ENCODE data around the gene ZFHX3. TPM values are rescaled to one million over a fixed set of nuclear protein-coding genes. Genes with fewer than 3 reads are reported as not detected.

ZFHX3 gene
- total and polyA plus RNA-seq, 10 of the 15 experiments (the other 5 are each of a cell fraction or from before 2014, with no cell fraction given), result 0.68 to 8.6 (median 2.0) TPM

DNA sequence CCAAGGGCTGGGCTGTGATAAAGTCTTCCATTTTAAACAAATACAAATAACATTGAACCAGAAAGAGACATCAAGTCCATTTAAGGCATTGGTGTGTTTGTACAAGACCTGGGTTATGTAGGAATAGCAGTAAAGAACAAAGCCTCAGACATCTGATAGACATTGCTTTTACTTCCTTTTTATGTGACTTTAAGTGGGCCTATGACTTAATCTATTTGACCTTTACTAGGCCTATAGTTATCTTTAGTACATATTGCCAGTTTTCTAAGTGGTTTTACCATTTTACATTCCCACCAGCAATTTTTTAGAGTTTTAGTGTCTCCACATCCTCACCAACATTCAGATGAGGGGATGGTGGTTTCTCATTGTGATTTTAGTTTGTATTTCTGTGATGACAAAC lies 298.8 kb downstream of the ZFHX3 start:
- DNase-seq (ENCODE audit: low read depth, low spot score), result no peak
- ChIA-PET SMC1A (ENCODE audit: uncharacterized antibody, unreplicated experiment) (interaction anchor here (1.1 kb wide), 1 partner anchor 21 kb away, joined by 3 read pairs; no protein-coding TSS in a partner anchor), POLR2A (no interaction called here), RAD21 (ENCODE audit: unreplicated experiment) (no interaction called here), CTCF (no interaction called here)
- in situ Hi-C loops (cut with MboI) (no loop called here), intact Hi-C loops (cut with micrococcal nuclease; ENCODE audit: unreplicated experiment) (no loop called here)
- H4K20me1 ChIP-seq (ENCODE audit: control insufficient read depth, insufficient read depth), result no peaks in the 10 kb centered on the region
- H3K4me2 ChIP-seq (ENCODE audit: control insufficient read depth, insufficient read depth), result no peak overlapping the region
- no peak overlapping the region for H3K27ac ChIP-seq (ENCODE audit: control insufficient read depth, insufficient read depth)
- no peak for TF ChIP-seq ZZZ3 (IDR thresholded peaks at IDR 0.05; ENCODE audit: control insufficient read depth, insufficient read length, low read depth)
- TF ChIP-seq NR2F1 (conservative IDR thresholded peaks at IDR 0.05), result 0 out of 2 replicates have a peak, but pooled peaks have one; percentile 12
- no peak for TF ChIP-seq STAT1 (conservative IDR thresholded peaks at IDR 0.05)
- no peak for TF ChIP-seq CBFB (IDR thresholded peaks at IDR 0.05; ENCODE audit: low read depth)
- H2AFZ ChIP-seq (ENCODE audit: control insufficient read depth, low read depth, low read length), result no peak overlapping the region
- no peak overlapping the region for H3K4me3 ChIP-seq
- no peak for ATAC-seq
- no peak overlapping the region for H3K9ac ChIP-seq (ENCODE audit: control insufficient read depth, insufficient read depth, low read length)
- no TSS peak for BruUV-seq (replicated peaks)
- peaks cover 4% of the 10 kb centered on the region; the same call in 1 of the 2 replicates for H3K4me1 ChIP-seq (ENCODE audit: control insufficient read depth, insufficient read depth, low read length)
- no peaks in the 10 kb centered on the region for H3K9me3 ChIP-seq (replicated peaks; ENCODE audit: control insufficient read depth, insufficient read depth, low read length)
- FAIRE-seq, result no peak
- H3K79me2 ChIP-seq (ENCODE audit: control insufficient read depth, insufficient read depth, low read length), result no peaks in the 10 kb centered on the region
- no peaks in the 10 kb centered on the region for H3K27me3 ChIP-seq (replicated peaks in 1 of 2; ENCODE audit: control insufficient read depth in 2 of 2, insufficient read depth in 2 of 2, low read length in 1 of 2)
- no peaks in the 10 kb centered on the region for H3K36me3 ChIP-seq (ENCODE audit: control insufficient read depth in 2 of 2, insufficient read depth in 2 of 2, low read length in 1 of 2)

DNA sequence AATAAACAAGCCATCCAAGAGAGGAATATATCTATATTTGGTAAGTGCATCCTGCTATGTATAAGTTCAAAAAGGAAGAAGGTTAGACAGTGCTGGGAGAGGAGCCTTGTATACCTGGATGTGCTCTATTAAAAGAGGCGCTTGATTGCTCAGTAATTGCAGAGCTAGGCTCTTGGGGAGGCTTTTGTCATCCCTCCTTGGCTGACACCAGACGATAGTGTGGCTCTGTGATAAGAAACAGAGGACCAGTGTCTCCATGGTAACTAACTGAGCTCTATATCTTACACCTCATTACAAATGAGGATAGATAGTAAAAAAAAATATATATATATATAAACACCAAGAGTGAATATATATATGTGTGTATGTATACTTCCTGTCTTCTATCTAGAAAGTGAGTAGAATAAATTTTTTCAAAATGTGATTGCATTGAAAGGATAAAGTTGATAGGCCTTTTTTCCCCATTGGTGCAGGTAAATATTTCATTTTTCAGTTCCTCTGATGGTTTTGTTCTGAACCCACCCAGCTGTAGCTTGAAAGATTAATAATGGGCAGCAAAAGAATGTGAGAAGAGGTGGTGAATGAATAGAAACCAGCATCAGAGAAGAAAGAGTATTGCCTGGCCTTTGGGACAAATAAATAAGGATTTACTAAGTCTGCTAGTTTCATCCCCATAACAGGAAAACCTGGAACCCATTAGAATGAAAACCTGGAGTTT lies 303.7 kb downstream of the ZFHX3 start:
- H3K36me3 ChIP-seq (ENCODE audit: control insufficient read depth in 2 of 2, insufficient read depth in 2 of 2, low read length in 1 of 2), result no peaks in the 10 kb centered on the region
- ChIA-PET RAD21 (ENCODE audit: unreplicated experiment) (interaction anchor here (1.5 to 1.6 kb wide), 2 partner anchors 43 to 86 kb away, joined by 4 to 7 read pairs; no protein-coding TSS in a partner anchor), POLR2A (no interaction called here), CTCF (interaction anchor here (0.6 to 1.2 kb wide), 3 partner anchors 16 to 43 kb away, joined by 3 to 5 read pairs (median 4); no protein-coding TSS in a partner anchor), SMC1A (ENCODE audit: uncharacterized antibody, unreplicated experiment) (interaction anchor here (0.6 to 1.3 kb wide), 5 partner anchors 9 to 826 kb away, joined by 3 to 4 read pairs (median 4); no protein-coding TSS in a partner anchor)
- no TSS peak for BruUV-seq (replicated peaks)
- WGBS (ENCODE audit: insufficient coverage, insufficient replicate concordance, low lambda C conversion rate, missing lambda C conversion rate), result 90% methylated on average over 2 of the region's 2 CpGs
- DNase-seq (ENCODE audit: low read depth, low spot score) (no peak), FAIRE-seq (no peak), ATAC-seq (peak; percentile 70)
- H3K4me2 ChIP-seq (ENCODE audit: control insufficient read depth, insufficient read depth), result 0 out of 2 replicates have a peak overlapping the region, but pooled peaks have one; percentile 0
- H3K4me3 ChIP-seq, result no peak overlapping the region
- peaks cover 11% of the 10 kb centered on the region; the same call in 1 of the 2 replicates for H3K4me1 ChIP-seq (ENCODE audit: control insufficient read depth, insufficient read depth, low read length)
- in situ Hi-C loops (cut with MboI), result no loop called here
- H4K20me1 ChIP-seq (ENCODE audit: control insufficient read depth, insufficient read depth), result no peaks in the 10 kb centered on the region
- no peak overlapping the region for H3K27ac ChIP-seq (ENCODE audit: control insufficient read depth, insufficient read depth)
- intact Hi-C loops (cut with micrococcal nuclease; ENCODE audit: unreplicated experiment), result no loop called here
- no peaks in the 10 kb centered on the region for H3K27me3 ChIP-seq (replicated peaks in 1 of 2; ENCODE audit: control insufficient read depth in 2 of 2, insufficient read depth in 2 of 2, low read length in 1 of 2)
- no peak overlapping the region for H2AFZ ChIP-seq (ENCODE audit: control insufficient read depth, low read depth, low read length)
- no peaks in the 10 kb centered on the region for H3K9me3 ChIP-seq (replicated peaks; ENCODE audit: control insufficient read depth, insufficient read depth, low read length)
- H3K79me2 ChIP-seq (ENCODE audit: control insufficient read depth, insufficient read depth, low read length), result no peaks in the 10 kb centered on the region
- no peak overlapping the region for H3K9ac ChIP-seq (ENCODE audit: control insufficient read depth, insufficient read depth, low read length)
- TF ChIP-seq TARDBP (IDR thresholded peaks at IDR 0.05; ENCODE audit: borderline replicate concordance) (no peak), YBX1 (IDR thresholded peaks at IDR 0.05) (no peak), RBBP5 (conservative IDR thresholded peaks at IDR 0.05) (no peak), MTA2 (IDR thresholded peaks at IDR 0.05; ENCODE audit: low read depth) (no peak), BMI1 (IDR thresholded peaks at IDR 0.05; ENCODE audit: borderline replicate concordance) (no peak), TBL1XR1 (IDR thresholded peaks at IDR 0.05; ENCODE audit: low read depth, low read length) (no peak), ESRRA (IDR thresholded peaks at IDR 0.05; ENCODE audit: low read length) (no peak), STAT3 (IDR thresholded peaks at IDR 0.05; ENCODE audit: low read depth, low read length) (no peak)
- TF ChIP-seq, protein P1, sequence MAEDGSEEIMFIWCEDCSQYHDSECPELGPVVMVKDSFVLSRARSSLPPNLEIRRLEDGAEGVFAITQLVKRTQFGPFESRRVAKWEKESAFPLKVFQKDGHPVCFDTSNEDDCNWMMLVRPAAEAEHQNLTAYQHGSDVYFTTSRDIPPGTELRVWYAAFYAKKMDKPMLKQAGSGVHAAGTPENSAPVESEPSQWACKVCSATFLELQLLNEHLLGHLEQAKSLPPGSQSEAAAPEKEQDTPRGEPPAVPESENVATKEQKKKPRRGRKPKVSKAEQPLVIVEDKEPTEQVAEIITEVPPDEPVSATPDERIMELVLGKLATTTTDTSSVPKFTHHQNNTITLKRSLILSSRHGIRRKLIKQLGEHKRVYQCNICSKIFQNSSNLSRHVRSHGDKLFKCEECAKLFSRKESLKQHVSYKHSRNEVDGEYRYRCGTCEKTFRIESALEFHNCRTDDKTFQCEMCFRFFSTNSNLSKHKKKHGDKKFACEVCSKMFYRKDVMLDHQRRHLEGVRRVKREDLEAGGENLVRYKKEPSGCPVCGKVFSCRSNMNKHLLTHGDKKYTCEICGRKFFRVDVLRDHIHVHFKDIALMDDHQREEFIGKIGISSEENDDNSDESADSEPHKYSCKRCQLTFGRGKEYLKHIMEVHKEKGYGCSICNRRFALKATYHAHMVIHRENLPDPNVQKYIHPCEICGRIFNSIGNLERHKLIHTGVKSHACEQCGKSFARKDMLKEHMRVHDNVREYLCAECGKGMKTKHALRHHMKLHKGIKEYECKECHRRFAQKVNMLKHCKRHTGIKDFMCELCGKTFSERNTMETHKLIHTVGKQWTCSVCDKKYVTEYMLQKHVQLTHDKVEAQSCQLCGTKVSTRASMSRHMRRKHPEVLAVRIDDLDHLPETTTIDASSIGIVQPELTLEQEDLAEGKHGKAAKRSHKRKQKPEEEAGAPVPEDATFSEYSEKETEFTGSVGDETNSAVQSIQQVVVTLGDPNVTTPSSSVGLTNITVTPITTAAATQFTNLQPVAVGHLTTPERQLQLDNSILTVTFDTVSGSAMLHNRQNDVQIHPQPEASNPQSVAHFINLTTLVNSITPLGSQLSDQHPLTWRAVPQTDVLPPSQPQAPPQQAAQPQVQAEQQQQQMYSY (CRISPR knock-in tag; IDR thresholded peaks at IDR 0.05), result no peak
